Endothelial cell of hepatic sinusoid (primary cell): Measurements from ENCODE around the gene DSCAM.
"Not testable (repeated sequence)": the region's sequence is repeated elsewhere in the genome, so short reads cannot be mapped to it uniquely, and the experiment has no call there.

ENCODE experiments used
- in situ Hi-C: cut with HindIII; loops from 2 replicates; pipeline ENCODE4 v1.10.0; 2017; ENCODE audit warnings: low sequenced_read_pairs

The DSCAM gene

DNA sequence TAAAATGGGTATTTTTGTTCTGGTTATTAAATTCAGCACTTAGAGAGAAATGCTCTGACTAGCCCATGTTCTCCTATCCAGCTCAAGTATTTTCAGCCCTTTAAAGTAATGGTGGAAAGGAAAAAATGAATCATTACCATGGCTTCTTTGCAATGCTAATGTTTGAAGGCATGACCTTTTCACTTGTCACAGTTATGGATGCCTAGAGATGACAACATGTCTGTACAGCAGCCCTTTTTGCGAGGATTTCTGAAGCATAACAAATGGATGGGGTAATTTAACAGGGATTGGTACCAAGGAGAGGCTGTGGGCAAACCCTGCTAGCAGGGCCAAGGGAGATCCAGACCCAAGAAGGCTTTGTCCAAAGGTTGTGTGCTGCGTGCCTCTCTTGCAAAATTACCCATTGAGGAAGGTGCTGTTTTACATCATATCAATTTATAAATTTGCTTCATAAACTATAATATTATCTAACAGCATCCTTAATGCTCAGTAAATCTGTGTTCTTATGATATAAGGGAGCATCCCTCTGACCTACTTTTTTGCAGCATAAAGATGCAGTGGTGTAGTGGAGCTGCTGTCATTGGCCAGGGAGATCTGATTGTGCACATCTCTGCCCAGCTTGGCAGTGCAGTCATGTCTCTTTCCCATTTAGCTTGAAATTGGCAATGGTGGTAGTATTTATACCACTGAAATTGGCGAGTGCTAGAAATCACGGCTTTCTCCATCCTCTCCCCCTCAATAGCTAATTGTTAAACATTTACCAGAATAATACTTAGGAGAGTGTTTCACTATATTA is 652.6 kb downstream of the DSCAM start:
- in situ Hi-C loops = no loop called here

DNA sequence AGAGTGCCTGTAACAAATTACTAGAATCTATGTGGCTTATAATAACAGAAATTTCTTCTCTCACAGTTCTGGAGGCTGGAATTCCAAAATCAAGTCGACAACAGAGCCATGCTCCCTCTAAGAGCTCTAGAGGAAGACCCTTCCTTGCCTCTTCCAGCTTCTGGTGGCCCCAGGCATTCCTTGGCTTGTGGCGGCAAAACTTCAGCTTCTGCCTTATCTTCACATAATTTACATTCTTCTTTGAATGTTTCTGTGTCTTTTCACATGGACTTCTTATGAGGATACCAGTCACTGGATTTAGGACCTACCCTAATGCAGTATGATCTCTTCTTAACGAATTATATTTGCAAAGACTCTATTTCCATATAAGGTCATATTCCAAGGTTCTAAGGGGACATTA is 655.3 kb downstream of the DSCAM start:
- in situ Hi-C loops = no loop called here

DNA sequence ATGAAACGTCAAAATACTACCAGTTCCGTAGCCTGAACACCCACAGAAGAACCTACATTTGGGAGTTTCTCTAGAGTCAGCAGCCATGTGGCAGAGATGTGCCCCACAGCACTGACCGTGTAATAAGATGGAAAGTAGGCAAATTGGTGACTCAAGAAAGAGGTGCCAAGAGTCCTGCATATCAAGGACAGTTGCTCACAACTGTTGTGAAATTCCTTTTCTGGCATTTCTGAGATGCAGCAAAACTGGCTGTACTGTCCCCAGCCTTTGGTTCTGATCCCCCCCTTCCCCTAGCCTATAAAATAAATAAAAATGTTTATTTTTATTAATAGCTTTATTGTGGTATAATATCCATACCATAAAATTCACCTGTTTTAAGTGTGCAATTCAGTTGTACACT is 655.8 kb downstream of the DSCAM start:
- in situ Hi-C loops = no loop called here

DNA sequence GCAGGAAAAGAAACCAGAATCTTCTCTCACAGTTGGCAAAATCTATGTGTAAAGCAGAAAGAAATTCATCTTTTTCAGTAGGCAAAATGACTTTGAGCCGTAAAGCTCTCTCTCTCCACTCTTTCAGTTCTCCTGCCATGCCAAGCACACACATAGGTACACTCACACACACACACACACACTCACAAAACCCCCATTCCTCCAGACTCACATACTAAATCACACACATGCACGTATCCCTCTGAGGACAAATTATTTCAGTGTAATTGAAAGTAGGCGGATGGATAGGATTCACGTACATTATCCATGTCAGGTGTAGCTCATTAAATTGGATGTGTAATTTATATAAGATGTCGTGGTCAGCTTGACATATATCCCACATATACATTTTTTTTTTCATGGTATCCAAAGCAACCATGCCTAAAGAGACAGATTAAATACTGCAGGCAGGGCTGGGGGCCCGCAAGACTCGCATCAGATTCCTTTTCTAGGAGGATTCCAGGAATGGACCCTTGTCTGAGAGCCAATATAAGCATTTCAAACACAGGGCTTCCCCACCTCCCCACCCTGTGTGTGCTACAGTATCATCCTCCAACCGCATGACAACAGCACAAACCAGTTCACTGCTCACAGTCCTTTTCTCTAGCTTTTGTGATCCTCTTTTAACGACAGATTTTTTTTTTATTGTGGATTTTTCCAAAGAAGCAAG is 658.9 kb downstream of the DSCAM start:
- in situ Hi-C loops = no loop called here

DNA sequence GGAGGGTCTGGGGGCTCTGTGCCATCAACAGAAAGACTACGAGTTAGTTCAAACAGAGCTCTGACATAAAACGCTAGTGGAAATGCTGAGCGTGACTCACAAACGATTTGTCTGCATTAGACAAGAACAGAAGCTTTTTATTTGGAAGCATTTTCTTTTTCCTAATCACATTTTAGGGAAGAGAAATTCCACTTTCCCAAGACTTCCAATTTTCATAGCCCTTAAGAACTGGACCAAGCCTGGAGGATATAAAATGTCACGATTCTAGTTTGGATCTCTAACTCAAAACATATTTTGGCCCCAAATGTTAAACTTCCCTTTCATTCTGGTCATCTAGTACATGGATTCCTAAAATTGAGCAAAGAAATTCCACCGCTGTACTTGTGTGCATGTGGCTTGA is 659.7 kb downstream of the DSCAM start:
- in situ Hi-C loops = no loop called here

DNA sequence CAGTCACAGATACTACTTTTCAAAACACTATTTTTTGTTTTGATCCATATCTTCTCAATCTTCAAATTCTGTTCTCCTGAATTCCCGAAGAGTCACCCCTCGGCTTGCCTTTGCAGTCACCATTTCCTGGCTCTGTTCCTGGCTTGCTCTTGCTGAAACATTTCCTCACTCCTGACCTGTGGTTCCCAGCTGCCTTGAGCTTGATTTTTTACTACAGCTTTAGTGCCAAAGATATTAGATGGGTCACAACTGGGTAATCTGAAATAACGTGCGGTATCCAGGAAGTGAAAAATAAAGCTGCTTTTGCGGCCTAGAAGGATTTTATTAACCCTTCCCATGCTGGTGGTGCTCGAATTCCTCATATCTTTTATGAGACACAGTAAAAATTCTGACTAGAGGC is 660.9 kb downstream of the DSCAM start:
- in situ Hi-C loops = no loop called here

DNA sequence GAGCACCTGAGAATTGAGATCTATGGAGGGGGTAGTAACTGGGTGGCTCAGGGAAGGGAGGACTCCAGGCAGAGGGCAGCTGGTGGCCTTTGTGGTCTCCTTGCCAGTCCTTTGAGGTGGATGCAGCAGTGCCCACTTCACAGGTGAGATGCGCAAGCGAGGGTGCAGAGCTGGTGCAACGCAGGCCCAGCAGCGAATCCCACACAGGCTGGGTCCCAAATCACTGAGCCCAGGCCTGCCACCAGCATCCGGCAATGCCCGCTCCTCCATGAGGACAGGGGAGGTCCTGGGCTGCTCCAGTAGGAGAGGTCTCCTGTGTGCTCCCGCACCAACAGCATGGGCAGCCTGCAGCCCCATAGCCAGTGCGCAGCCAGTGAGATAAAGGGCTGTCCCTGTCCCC is 661.8 kb downstream of the DSCAM start:
- in situ Hi-C loops = no loop called here

DNA sequence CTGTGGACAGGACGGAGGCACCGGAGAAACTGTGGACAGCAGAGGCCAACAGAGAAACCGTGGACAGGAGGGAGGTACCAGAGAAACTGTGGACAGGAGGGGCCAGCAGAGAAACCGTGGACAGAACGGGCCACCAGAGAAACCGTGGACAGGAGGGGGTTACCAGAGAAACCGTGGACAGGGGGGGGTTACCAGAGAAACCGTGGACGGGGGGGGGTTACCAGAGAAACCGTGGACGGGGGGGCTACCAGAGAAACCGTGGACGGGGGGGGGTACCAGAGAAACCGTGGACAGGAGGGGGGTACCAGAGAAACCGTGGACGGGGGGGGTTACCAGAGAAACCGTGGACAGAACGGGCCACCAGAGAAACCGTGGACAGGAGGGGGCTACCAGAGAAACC is 664.5 kb downstream of the DSCAM start:
- in situ Hi-C loops = not testable (repeated sequence)

DNA sequence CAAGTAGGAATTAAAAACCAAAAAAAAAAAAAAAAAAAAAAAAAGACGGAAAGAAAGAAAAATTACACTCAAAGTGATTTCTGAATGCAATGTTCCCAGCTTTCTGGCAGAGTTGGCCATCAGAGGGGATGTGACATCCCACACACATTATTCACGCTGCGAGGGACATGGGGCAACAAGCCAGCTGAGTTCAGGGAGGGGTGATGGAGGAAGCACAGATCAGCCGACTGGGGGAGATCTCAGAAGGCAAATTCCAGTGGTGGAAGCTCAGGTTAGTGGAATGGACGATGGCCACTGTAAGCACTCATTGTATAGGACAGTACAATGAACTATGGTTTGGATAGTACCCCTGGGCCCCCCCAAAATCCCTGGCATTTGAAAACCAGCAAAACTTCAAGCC is 667.8 kb downstream of the DSCAM start:
- in situ Hi-C loops = no loop called here

DNA sequence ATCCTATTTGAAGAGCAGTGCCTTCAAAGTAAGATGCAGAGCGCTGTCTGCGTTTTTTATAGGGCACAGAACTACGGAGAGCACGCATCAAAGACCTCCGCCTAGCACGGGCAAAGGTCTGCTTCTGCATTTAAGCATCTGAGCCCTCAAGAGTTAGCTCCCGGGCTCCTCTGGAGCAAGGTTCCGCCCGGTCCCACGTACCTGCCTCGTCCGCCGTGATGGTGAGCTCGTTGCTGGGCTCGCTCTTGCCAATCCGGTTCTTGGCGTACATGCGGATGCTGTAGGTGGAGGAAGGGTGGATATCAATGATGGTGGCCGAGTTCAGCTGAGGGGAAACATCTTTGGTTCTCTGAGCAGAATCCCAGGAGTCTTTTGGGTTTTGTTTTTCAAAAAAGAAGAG is 668.2 kb downstream of the DSCAM start:
- in situ Hi-C loops = no loop called here

DNA sequence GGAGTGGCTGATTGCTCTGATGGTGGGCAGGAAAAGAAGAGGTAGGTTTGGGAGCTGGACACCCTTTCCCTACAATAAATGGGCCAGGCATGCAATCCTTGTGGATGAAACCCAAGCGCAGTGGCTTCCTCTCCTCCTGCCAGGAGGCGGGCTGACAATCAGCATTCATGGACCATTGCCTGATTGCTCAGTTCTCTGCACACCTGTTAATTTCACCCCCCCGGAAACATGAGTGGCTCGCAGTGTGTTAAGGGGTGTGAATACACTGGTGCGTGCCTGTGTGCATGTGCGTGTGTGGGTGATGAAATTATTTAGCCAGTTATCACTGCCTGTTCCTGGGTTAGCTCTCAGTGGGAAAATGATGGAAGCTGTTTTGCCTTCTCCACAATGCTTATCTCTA is 669.0 kb downstream of the DSCAM start:
- in situ Hi-C loops = no loop called here

DNA sequence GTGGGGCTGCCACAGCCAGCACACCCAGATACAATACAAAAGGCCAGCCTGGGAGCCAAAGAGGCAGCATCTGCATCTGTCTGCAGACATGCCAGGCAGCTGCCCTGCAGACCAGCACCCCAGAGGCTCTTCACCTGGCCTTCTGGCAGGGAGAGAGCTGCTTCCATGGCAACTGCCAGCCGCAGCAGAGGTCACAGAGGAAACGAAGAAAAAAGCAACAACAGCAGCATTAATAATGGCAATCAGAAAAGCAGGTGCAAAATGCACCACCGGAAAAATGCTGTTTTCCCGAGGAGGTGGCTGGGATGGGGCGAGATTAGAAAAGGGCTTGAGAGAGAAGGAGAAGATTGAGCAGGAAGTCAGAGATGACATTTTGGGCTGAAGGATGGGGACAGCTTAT is 670.2 kb downstream of the DSCAM start:
- in situ Hi-C loops = no loop called here

DNA sequence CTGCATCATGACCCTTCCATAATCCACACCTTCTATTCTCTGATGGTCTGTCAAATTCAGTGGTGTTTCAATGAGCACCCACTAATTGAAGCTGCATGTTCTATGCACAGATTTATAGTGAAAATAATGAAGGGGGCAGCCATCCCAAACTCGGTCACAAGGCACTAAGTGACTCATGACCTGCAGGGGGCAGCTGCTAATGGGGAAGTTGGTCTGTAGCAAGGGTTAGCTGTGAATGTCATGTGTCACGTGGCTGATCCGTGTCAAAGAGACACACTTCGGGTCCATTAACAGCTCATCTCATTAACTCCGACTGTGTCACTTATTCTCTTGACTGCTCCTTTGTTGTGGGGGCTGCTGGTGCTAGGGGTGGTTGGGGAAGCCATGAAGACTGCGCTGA is 673.1 kb downstream of the DSCAM start:
- in situ Hi-C loops = no loop called here

DNA sequence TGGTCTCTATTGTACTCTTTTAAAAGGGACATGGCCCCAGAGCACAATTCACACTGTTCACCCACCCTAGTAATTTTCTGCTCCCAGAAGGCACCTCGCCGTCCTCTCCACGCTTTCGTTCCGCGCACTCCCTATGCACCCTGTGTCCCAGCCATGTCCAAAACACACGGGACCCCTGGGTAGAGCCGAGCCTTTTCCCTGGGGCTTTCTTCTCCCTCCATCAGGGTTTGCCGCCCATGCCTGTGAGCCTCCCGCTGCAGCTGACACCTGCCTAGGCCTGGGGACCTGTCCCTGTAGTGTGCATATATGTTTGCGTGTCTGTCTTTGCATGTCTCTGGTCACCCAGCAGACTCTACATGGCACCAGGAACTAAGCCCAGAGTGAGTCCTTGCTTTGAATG is 677.0 kb downstream of the DSCAM start:
- in situ Hi-C loops = no loop called here

DNA sequence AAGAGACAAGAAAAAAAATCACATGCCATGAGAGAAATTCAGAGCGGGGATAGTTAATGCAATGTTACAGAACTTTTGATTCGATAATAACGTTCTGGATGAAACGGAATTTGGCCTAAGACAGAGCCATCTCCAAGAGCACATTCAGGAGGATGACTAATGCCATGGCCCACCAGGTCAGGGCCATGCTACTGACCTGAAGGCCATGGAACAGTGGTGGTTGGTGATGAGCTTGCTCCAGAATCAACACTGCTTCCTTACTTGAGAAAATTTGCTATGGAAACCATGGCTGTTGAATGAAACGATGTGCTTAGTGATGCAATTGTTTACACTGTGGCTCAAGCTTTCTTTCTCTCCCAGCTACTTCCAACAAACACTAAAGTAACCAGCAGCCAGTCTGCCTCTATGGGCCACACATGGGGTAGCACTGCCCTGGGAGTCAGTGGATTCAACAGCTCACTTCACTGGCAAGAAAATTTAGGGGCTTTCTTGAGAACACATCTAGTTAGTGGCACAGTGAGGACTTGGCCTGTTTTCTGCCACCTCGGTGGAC is 680.6 kb downstream of the DSCAM start:
- in situ Hi-C loops = no loop called here

DNA sequence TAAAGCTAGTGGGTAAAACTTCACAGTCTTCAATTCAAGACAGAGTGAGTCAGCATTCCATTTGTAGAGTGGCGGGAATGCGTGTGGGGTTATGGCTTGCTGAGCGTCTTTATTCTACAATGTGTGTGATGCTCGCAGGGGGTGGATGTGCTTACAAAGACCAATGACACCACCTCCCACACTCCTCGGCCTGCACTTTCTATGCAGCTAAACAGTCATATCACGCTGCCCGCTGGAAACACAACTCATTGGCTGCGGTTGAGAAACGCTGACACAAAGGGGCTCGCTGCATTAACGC is 681.2 kb downstream of the DSCAM start:
- in situ Hi-C loops = no loop called here

DNA sequence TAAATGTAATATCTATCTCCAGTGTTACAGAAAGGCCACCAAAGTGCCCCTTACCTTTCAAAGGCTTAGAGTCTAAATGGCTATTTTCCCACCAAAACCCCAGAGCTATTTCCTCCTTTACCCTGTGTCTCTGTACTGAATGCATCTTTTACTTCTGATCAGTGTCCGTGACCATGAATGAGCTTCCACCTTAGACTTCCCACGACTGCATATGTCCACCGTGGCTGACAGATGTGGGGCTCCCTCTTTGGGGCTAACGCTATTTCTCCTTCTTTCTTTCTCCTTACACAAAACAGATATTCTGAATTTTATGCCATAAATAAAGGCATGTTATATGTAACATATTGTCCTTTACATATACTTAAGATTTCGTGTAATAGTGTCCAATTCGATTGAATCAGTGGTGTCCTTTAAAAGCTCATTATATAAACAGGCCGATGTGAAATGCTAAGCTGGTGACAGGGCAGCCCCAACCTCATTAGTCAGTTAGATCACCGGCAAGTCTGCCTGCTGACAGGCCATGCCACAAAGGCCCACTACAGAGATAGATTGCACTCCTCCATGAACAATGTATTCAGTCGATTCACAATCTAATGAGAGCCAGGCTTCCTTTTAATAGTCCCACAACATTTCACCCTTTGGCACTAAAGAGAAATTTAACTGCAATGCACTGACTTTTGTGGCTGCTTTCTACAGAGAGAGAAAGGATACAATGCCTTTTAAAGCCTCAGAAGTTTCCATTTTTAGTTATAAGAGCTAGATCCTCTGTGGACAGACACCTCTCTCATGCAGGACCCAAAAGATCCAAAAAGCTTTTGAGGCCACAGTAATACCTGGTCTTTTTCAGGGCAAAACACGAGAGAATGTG is 681.8 kb downstream of the DSCAM start:
- in situ Hi-C loops = no loop called here

DNA sequence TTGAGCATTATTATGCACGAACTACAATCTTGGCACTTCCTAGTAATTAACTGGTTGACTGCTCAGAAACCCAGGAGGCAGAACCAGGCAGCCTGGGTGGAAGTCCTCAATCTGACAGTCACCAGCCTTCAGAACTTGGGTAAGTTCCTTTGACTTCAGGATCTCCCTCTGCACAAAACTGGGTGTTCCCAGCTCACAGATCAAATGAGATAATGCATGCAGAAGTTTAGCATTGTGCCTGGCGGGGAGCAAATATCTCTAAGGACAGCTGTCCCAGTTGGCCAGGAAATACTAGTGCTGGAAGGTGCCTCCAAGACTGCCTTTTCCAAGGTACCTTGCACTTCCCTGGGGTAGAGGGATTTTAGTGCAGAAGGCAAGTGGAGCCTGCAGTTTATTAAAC is 684.9 kb downstream of the DSCAM start:
- in situ Hi-C loops = no loop called here

DNA sequence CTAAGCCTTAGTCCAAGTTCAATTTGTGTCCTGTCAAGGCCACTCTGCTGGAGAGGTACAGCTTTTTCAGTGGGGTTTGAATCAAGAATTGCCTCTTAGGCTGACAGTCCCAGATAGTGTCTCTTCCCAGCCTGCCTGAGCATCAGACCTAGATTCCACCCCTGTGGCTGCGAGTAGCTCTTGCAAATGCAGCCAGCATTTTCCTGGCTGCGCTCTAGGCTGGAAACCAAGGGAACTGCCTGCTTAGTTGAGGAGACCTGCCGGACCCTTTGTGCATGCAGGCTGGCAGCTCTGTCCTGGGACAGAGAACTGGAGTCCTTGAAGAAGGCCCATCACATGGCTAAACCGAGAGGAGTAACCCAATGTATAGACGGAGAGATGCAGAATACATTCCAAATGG is 686.0 kb downstream of the DSCAM start:
- in situ Hi-C loops = no loop called here

DNA sequence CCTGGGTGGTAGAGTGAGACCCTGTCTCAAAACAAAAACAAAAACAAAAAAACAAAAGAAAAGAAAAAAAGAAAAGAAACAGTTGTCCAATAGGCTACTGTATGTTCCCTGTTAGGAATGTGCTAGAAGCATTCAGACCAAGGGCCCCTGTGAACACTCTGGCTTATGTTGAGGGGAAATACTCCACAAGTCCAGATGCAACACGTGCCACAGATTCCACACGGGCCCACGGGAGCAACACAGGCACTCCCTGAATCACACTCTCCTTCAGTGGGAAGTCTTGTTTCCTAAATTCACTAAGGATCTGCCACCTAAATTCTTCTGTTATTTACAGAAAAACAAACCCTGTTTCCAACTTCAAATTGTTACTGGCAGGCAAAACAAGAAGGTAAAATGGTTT is 688.6 kb downstream of the DSCAM start:
- in situ Hi-C loops = no loop called here

DNA sequence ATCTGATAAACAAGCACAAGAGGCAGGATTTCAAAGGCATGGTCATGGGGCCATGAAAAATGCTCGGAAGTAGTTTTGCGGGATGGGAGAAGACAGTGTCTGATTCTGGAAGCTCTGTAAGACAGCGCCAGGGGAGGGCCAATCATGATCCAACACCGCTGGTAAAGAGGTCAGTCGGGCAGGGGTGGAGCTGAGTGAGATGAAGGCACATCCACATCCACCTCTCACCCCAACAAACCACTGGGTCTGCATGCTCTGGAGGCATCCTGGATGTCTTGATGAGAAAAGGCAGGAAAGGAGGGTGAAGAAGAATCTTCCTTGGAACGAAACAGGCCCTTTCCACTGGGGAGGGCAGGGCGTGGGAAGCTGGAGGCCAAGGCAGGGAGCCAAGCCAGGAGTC is 691.4 kb downstream of the DSCAM start:
- in situ Hi-C loops = no loop called here

DNA sequence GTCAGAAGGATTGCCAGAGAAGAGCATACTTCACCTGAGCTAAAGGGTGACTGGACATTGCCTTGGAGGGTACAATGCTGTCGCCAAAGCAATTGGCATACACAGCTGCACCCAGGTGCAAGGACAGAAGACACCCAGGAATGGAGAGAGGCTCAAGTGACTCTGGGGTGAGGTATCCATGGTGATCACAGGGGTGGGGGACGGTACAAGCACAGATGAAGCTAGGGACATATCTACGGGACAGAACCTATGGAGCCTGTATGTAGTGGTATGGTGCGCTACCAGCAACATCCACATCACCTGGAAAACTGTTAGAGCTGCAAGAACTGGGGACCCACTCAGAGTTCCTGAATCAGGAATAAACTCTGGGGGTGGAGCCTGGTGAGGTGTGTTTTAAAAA is 693.6 kb downstream of the DSCAM start:
- in situ Hi-C loops = no loop called here
